Measurements from ENCODE around the gene TGFB1.

The TGFB1 gene

DNA sequence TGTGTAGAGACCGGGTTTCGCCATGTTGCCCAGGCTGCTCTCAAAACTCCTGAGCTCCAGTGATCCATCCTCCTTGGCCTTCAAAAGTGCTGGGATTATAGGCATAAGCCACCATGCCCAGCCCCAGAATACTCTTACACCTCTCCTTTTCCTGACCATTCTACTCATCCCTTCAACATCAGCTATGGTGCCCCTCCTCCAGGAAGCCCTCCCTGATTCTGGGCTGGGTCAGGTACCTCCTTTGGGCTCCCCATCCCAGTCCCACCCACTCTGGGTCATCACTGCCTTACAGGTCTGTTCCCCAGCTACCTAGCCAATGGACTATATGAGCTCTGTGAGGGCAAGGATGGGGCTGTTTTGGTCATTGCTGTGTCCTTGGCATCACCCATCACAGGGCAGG is 9.6 kb downstream of the TGFB1 start:
- no peak overlapping the region for H3K27ac Mint-ChIP-seq
- no peaks in the 10 kb centered on the region for H3K27me3 Mint-ChIP-seq (ENCODE audit: low read depth, poor library complexity)
- no peak overlapping the region for H3K4me3 Mint-ChIP-seq
- H3K4me1 Mint-ChIP-seq = no peaks in the 10 kb centered on the region
- TF ChIP-seq, protein P1, sequence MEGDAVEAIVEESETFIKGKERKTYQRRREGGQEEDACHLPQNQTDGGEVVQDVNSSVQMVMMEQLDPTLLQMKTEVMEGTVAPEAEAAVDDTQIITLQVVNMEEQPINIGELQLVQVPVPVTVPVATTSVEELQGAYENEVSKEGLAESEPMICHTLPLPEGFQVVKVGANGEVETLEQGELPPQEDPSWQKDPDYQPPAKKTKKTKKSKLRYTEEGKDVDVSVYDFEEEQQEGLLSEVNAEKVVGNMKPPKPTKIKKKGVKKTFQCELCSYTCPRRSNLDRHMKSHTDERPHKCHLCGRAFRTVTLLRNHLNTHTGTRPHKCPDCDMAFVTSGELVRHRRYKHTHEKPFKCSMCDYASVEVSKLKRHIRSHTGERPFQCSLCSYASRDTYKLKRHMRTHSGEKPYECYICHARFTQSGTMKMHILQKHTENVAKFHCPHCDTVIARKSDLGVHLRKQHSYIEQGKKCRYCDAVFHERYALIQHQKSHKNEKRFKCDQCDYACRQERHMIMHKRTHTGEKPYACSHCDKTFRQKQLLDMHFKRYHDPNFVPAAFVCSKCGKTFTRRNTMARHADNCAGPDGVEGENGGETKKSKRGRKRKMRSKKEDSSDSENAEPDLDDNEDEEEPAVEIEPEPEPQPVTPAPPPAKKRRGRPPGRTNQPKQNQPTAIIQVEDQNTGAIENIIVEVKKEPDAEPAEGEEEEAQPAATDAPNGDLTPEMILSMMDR (IDR thresholded peaks at IDR 0.05) = no peak
- no peaks in the 10 kb centered on the region for H3K9me3 Mint-ChIP-seq
- peaks cover 52% of the 10 kb centered on the region for H3K36me3 Mint-ChIP-seq (ENCODE audit: low read depth)
- DNase-seq = no peak

DNA sequence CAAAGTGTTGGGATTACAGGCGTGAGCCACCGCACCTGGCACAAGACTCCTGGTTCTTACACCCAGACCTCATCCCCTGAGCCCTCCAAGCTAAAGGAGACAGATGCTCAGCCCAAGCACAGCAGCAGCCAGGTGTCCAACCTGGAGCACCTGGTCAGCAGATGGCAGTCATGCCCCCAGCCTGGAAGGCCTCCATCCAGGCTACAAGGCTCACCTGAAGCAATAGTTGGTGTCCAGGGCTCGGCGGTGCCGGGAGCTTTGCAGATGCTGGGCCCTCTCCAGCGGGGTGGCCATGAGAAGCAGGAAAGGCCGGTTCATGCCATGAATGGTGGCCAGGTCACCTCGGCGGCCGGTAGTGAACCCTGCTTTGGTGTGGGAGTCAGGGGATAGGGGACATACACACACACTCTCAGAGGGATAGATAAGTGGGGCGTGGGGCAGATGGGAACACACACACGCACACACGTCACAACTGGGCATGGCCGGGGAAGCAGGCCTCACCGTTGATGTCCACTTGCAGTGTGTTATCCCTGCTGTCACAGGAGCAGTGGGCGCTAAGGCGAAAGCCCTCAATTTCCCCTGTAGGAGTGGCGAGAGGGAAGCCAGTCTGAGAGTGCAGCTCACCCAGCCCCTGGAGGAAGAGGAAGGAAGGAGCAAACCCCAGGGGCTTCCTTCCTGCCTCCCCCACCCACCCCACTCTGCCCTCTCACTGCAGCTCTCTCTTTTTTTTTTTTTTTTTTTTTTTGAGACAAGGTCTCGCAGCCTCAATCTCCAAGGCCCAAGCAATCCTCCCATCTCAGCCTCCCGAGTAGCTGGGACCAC is 11.8 kb downstream of the TGFB1 start:
- DNase-seq = no peak
- H3K9me3 Mint-ChIP-seq = no peaks in the 10 kb centered on the region
- no peak overlapping the region for H3K27ac Mint-ChIP-seq
- TF ChIP-seq, protein P1 (IDR thresholded peaks at IDR 0.05) = no peak
- no peak overlapping the region for H3K4me3 Mint-ChIP-seq
- H3K36me3 Mint-ChIP-seq (ENCODE audit: low read depth) = peaks cover 47% of the 10 kb centered on the region
- H3K27me3 Mint-ChIP-seq (ENCODE audit: low read depth, poor library complexity) = no peaks in the 10 kb centered on the region
- H3K4me1 Mint-ChIP-seq = no peaks in the 10 kb centered on the region

DNA sequence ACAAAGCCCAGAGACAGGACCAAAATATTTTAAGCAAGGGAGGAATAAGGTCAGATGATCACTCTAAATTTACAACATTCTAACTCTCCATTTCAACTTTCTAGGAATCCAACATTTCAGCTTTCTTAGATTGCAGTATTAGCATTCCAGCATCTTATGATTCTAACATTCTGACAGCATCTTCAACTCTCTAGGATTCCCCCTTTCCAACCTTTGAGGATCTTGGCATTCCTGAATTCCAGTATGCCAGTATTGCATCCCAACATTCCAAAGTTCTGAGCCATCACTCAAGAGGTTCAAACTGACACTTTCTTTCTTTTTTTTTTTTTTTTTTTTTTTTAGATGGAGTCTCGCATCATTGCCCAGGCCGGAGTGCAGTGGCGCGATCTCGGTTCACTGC is 13.8 kb downstream of the TGFB1 start:
- TF ChIP-seq, protein P1 (IDR thresholded peaks at IDR 0.05) = no peak
- H3K4me3 Mint-ChIP-seq = no peak overlapping the region
- H3K36me3 Mint-ChIP-seq (ENCODE audit: low read depth) = peaks cover 40% of the 10 kb centered on the region
- no peak for DNase-seq
- peak overlapping the region; percentile 14 for H3K27ac Mint-ChIP-seq
- H3K4me1 Mint-ChIP-seq = no peaks in the 10 kb centered on the region
- H3K27me3 Mint-ChIP-seq (ENCODE audit: low read depth, poor library complexity) = no peaks in the 10 kb centered on the region
- H3K9me3 Mint-ChIP-seq = no peaks in the 10 kb centered on the region

DNA sequence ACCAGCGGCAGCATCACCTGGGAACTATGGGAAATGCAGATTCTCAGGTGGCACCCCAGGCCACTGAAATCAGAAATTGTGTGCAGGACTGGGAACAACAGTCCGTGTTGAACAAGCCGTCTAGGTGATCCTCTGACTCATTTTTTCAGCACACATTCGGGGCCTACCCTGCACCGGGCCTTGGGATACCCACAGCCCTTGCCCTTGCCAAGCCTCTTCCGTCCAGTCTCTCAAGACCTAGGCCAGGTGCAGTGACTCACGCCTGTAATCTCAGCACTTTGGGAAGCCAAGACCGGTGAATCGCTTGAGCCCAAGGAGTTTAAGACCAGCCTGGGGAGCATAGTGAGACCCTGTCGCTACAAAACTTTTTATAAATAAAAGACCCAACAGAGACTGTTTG is 18.3 kb downstream of the TGFB1 start:
- no peak overlapping the region for H3K27ac Mint-ChIP-seq
- TF ChIP-seq, protein P1 (IDR thresholded peaks at IDR 0.05) = no peak
- H3K9me3 Mint-ChIP-seq = no peaks in the 10 kb centered on the region
- H3K27me3 Mint-ChIP-seq (ENCODE audit: low read depth, poor library complexity) = peaks cover 4% of the 10 kb centered on the region
- H3K4me1 Mint-ChIP-seq = peaks cover 20% of the 10 kb centered on the region
- no peak overlapping the region for H3K4me3 Mint-ChIP-seq
- peaks cover 30% of the 10 kb centered on the region for H3K36me3 Mint-ChIP-seq (ENCODE audit: low read depth)
- no peak for DNase-seq

DNA sequence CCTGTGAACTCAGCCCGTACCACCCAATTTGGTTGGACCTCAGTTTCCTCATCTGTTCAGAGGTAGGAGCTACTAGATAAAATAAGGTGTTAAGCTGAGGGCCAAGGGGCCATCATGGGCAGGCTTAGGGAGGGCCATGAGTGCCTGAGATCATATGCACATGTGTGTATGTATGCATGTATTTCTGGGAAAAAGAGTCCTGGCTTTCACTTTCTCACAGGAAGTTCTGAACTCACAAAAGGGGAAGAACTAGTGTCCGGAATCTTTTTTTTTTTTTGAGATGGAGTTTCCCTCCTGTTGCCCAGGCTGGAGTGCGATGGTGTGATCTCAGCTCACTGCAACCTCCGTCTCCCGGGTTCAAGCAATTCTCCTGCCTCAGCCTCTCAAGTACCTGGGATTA is 18.9 kb downstream of the TGFB1 start:
- TF ChIP-seq, protein P1 (IDR thresholded peaks at IDR 0.05) = no peak
- peaks cover 20% of the 10 kb centered on the region for H3K4me1 Mint-ChIP-seq
- DNase-seq = no peak

DNA sequence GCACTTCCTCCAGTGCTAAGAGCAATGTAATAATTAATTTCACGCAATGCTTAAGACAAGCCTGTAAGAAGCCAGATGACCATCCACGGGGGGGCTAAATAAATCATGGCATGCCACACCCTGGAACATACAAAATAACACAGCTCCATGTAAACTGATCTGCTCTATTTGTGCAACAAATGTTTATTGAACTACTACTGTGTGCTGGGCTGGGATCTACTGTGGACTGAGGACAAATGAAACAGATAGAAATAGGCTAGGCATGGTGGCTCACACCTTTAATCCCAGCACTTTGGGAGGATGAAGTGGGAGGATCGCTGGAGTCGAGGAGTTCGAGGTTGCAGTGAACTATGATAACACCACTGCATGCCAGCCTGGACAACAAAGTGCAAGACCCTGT is 21.3 kb downstream of the TGFB1 start:
- Mint-ChIP-seq H3K27me3 (ENCODE audit: low read depth, poor library complexity) (peaks cover 4% of the 10 kb centered on the region), H3K4me3 (no peak overlapping the region), H3K27ac (no peak overlapping the region), H3K9me3 (no peaks in the 10 kb centered on the region), H3K36me3 (ENCODE audit: low read depth) (peaks cover 28% of the 10 kb centered on the region), H3K4me1 (peaks cover 32% of the 10 kb centered on the region)
- TF ChIP-seq, protein P1 (IDR thresholded peaks at IDR 0.05) = no peak
- no peak for DNase-seq

More for the DNA sequence above, 18.9 kb downstream of the TGFB1 start:
- Mint-ChIP-seq H3K4me3 (no peak overlapping the region), H3K27me3 (ENCODE audit: low read depth, poor library complexity) (peaks cover 4% of the 10 kb centered on the region), H3K9me3 (no peaks in the 10 kb centered on the region), H3K36me3 (ENCODE audit: low read depth) (peaks cover 30% of the 10 kb centered on the region), H3K27ac (no peak overlapping the region)

All from nephron progenitor cell (in vitro differentiated cells).